ENCODE measurements around the gene GZMH. TPM values are rescaled to one million over a fixed set of nuclear protein-coding genes. Genes with fewer than 3 reads are reported as not detected.

Gene GZMH
- total and polyA plus RNA-seq, 2 of the 8 experiments (the other 6 are each of a cell fraction or from before 2014, with no cell fraction given), result not detected

- H3K27ac ChIP-seq (ENCODE audit: low read depth, low read length), result no peak overlapping the region
- no peaks in the 10 kb centered on the region for H3K36me3 ChIP-seq (ENCODE audit: control insufficient read depth in 2 of 4, insufficient read depth in 4 of 4, low read length in 3 of 4)
- TF ChIP-seq TEAD4 (IDR thresholded peaks at IDR 0.05; ENCODE audit: low read depth, low read length) (no peak), RBBP5 (IDR thresholded peaks at IDR 0.05; ENCODE audit: borderline replicate concordance, low read depth, low read length) (no peak), KDM5A (IDR thresholded peaks at IDR 0.05; ENCODE audit: low read length) (no peak), BCL11A (IDR thresholded peaks at IDR 0.05; ENCODE audit: low read depth in 2 of 2, low read length in 2 of 2) (no peak), HDAC2 (IDR thresholded peaks at IDR 0.05; ENCODE audit: borderline replicate concordance in 1 of 2, low read depth in 2 of 2, low read length in 2 of 2) (no peak), CHD2 (IDR thresholded peaks at IDR 0.05; ENCODE audit: low read length) (no peak), SP4 (IDR thresholded peaks at IDR 0.05; ENCODE audit: low read length) (no peak), CTBP2 (IDR thresholded peaks at IDR 0.05; ENCODE audit: borderline replicate concordance, insufficient read depth, insufficient read length, low read length) (no peak), CREB1 (IDR thresholded peaks at IDR 0.05) (no peak), RNF2 (IDR thresholded peaks at IDR 0.05; ENCODE audit: borderline replicate concordance, low read depth, low read length, missing control alignments, poor library complexity, severe bottlenecking) (no peak), RAD21 (IDR thresholded peaks at IDR 0.05 in 1 of 2, conservative IDR thresholded peaks at IDR 0.05 in 1 of 2; ENCODE audit: low read depth in 2 of 2, low read length in 2 of 2) (no peak), MAFK (IDR thresholded peaks at IDR 0.05; ENCODE audit: low read depth, low read length) (no peak), RFX5 (IDR thresholded peaks at IDR 0.05; ENCODE audit: borderline replicate concordance, low read depth, low read length) (no peak)
- H3K27me3 ChIP-seq (replicated peaks in 1 of 4; ENCODE audit: control insufficient read depth in 3 of 4, extremely low read depth in 1 of 4, insufficient read depth in 3 of 4, low read length in 3 of 4), result no peaks in the 10 kb centered on the region
- H3K18ac ChIP-seq (ENCODE audit: extremely low read depth, low read length), result no peak overlapping the region
- POLR2A ChIA-PET (ENCODE audit: partially characterized antibody), result no interaction called here
- H2BK20ac ChIP-seq (ENCODE audit: low read length), result no peak overlapping the region
- H2BK15ac ChIP-seq (ENCODE audit: low read length), result no peak overlapping the region
- no peak overlapping the region for H4K8ac ChIP-seq (ENCODE audit: extremely low read depth, insufficient read depth, low read length)
- H3K14ac ChIP-seq (ENCODE audit: insufficient read length), result no peak overlapping the region
- no peaks in the 10 kb centered on the region for H4K20me1 ChIP-seq (replicated peaks in 1 of 2; ENCODE audit: control insufficient read depth in 1 of 2, insufficient read depth in 2 of 2, low read length in 2 of 2)
- H2AK5ac ChIP-seq (ENCODE audit: low read depth, low read length), result no peak overlapping the region
- H3K23ac ChIP-seq (ENCODE audit: insufficient read length), result no peak overlapping the region
- 0 out of 2 replicates have a peak, but pooled peaks cover 2% of the 10 kb centered on the region for H3K23me2 ChIP-seq (ENCODE audit: low read depth, low read length)
- 75% methylated on average over 4 of the region's 4 CpGs; no CpG with 5 or more reads in 1 of the 2 experiments for WGBS, 2 experiments (ENCODE audit: extremely low coverage in 1 of 2, insufficient coverage in 1 of 2, insufficient read length in 1 of 2, insufficient replicate concordance in 2 of 2, low coverage in 1 of 2, low lambda C conversion rate in 2 of 2, missing lambda C conversion rate in 1 of 2)
- H3K9ac ChIP-seq (replicated peaks in 1 of 4; ENCODE audit: extremely low read depth in 1 of 4, low read depth in 3 of 4, low read length in 3 of 4), result no peak overlapping the region
- H4K91ac ChIP-seq (replicated peaks; ENCODE audit: insufficient read length, low read length), result no peak overlapping the region
- no peak for FAIRE-seq
- peaks cover 4% of the 10 kb centered on the region in 2 experiments; a peak in 3 of 4 replicates for H3K9me3 ChIP-seq (ENCODE audit: insufficient read depth in 2 of 2, low read depth in 1 of 2, low read length in 1 of 2)
- H3K4me2 ChIP-seq (ENCODE audit: insufficient read depth in 1 of 2, low read depth in 2 of 2, low read length in 2 of 2), result no peak overlapping the region
- H3K79me2 ChIP-seq (ENCODE audit: control insufficient read depth in 1 of 2, insufficient read depth in 2 of 2, low read length in 2 of 2), result no peaks in the 10 kb centered on the region
- H2BK5ac ChIP-seq (ENCODE audit: low read depth, low read length), result no peak overlapping the region
- H3K79me1 ChIP-seq (ENCODE audit: low read depth, low read length), result no peaks in the 10 kb centered on the region
- no peak for DNase-seq (ENCODE audit: low read depth in 1 of 2, low spot score in 2 of 2)
- no peak overlapping the region for H2BK12ac ChIP-seq (ENCODE audit: low read depth, low read length)
- no peak overlapping the region for H3K4me3 ChIP-seq (ENCODE audit: extremely low read depth in 1 of 4, insufficient read depth in 2 of 4, low read depth in 3 of 4, low read length in 4 of 4)
- H2AFZ ChIP-seq (ENCODE audit: low read length), result no peak overlapping the region
- no peak overlapping the region for H4K5ac ChIP-seq (ENCODE audit: insufficient read length, low read depth, low read length)
- H3K56ac ChIP-seq (replicated peaks; ENCODE audit: insufficient read length, low read depth, low read length), result no peak overlapping the region
- H3K4me1 ChIP-seq (replicated peaks in 1 of 4; ENCODE audit: control insufficient read depth in 3 of 4, insufficient read depth in 4 of 4, low read length in 3 of 4), result no peaks in the 10 kb centered on the region
- no peak overlapping the region for H3K4ac ChIP-seq (replicated peaks; ENCODE audit: insufficient read length, low read depth, low read length)
- CTCF ChIA-PET (ENCODE audit: partially characterized antibody), result interaction anchor here (1.8 to 1.9 kb wide), 2 partner anchors 34 to 52 kb away, joined by 4 to 6 read pairs; no protein-coding TSS in a partner anchor
- no peak overlapping the region for H2BK120ac ChIP-seq (replicated peaks; ENCODE audit: low read depth, low read length)
Observed at GRCh38 chr14:24607081-24607480, 2.4 kb downstream of the GZMH start.
